ENCODE data around the gene RTN4.
A peak's percentile ranks its signal among the peaks of the same experiment; 100 is the strongest.
"Not testable (repeated sequence)": the region's sequence is repeated elsewhere in the genome, so short reads cannot be mapped to it uniquely, and the experiment has no call there.

RTN4 gene

GRCh38 chr2:55056024-55056521 is 5.8 kb upstream of the RTN4 start:
- no peak overlapping the region for H3K4me3 ChIP-seq (ENCODE audit: low read depth, low read length)
- TF ChIP-seq CTCF (IDR thresholded peaks at IDR 0.05; ENCODE audit: low read depth, low read length), result no peak

GRCh38 chr2:55054106-55054875 is 4.0 kb upstream of the RTN4 start:
- no peak for TF ChIP-seq CTCF (IDR thresholded peaks at IDR 0.05; ENCODE audit: low read depth, low read length)
- no peak overlapping the region for H3K4me3 ChIP-seq (ENCODE audit: low read depth, low read length)

GRCh38 chr2:55053225-55053624 is 3.0 kb upstream of the RTN4 start:
- not testable (repeated sequence) for H3K4me3 ChIP-seq (ENCODE audit: low read depth, low read length)

GRCh38 chr2:55052129-55053061 is 2.1 kb upstream of the RTN4 start:
- no peak for TF ChIP-seq CTCF (IDR thresholded peaks at IDR 0.05; ENCODE audit: low read depth, low read length)
- H3K4me3 ChIP-seq (ENCODE audit: low read depth, low read length), result peak overlapping the region; percentile 89

- no peak for TF ChIP-seq CTCF (IDR thresholded peaks at IDR 0.05; ENCODE audit: low read depth, low read length)
- H3K4me3 ChIP-seq (ENCODE audit: low read depth, low read length), result peak overlapping the region; percentile 89
These were observed 995 bp upstream of the RTN4 start for GRCh38 chr2:55051026-55051866.

GRCh38 chr2:55049821-55050099 is 491 bp downstream of the RTN4 start:
- no peak for TF ChIP-seq CTCF (IDR thresholded peaks at IDR 0.05; ENCODE audit: low read depth, low read length)

GRCh38 chr2:55049043-55049820 is 1.0 kb downstream of the RTN4 start:
- peak overlapping the region; percentile 89 for H3K4me3 ChIP-seq (ENCODE audit: low read depth, low read length)
- peak; percentile 75 for TF ChIP-seq CTCF (IDR thresholded peaks at IDR 0.05; ENCODE audit: low read depth, low read length)

More at GRCh38 chr2:55049821-55050099, 491 bp downstream of the RTN4 start:
- H3K4me3 ChIP-seq (ENCODE audit: low read depth, low read length), result peak overlapping the region; percentile 89

Measured in WI38 (cell line).